GM19099 (cell line): ENCODE measurements around the gene SLC2A4RG.

Experiments used
- POLR2A ChIP-seq: IDR thresholded peaks from 3 replicates; pipeline ENCODE4 v1.6.1; 2011; ENCODE audit warnings: low read depth; ENCODE audit not compliant: insufficient read length; ENCODE audit errors: extremely low read depth

Gene SLC2A4RG

DNA sequence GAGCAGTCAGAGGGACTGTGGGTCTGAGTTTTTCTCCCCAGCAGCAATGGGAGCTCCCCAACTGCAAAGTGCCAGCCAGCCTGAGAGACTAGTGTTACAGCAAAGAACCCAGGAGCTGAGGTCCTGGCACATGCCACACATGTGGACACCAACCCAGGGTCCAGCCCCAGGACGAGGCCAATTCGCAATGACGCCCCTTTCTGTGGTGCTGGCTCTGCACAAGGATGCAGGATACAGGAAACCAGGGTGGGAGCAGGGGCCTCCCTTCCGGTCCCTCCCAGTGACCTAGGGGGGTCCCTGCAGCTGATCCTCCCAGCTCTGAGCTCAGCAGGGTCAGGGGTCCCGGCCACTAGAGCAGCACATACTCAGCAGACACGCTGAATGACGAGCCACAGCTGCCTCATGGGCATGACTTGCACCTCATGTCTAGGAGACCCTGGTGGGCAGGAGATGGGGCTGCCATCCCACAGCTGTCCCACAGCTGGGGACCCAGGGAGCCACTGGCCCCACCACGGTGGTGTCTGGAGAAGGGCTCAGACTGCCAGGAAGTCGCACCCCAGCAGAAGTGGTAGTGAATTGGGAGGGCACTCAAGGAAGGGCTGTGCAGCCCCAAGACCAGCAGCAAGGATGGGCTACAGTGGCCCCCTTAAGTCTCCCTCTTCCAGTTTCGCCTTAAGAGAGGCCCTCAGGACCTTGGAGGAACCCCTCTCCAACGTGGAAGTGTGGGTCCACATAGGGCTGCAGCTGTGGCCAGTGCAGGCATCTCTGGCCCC is 35.4 kb upstream of the SLC2A4RG start:
- no peak for TF ChIP-seq POLR2A

GRCh38 chr20:63704749-63705117 is 34.8 kb upstream of the SLC2A4RG start:
- TF ChIP-seq POLR2A: no peak

- TF ChIP-seq POLR2A: no peak
Measured at GRCh38 chr20:63705232-63706026, 34.1 kb upstream of the SLC2A4RG start.

GRCh38 chr20:63706027-63706695 is 33.4 kb upstream of the SLC2A4RG start:
- TF ChIP-seq POLR2A: no peak

GRCh38 chr20:63706852-63707557 is 32.6 kb upstream of the SLC2A4RG start:
- TF ChIP-seq POLR2A: no peak

GRCh38 chr20:63707558-63708300 is 31.8 kb upstream of the SLC2A4RG start, which contains the start of the genes ARFRP1 and ZGPAT:
Gene ARFRP1, minus strand, starts transcription at chr20:63707976. Its CDS starts 885 bp downstream, at chr20:63707091.
Gene ZGPAT, plus strand, starts transcription at chr20:63708039. Its CDS starts 542 bp downstream, at chr20:63708581.
- TF ChIP-seq POLR2A: peak; percentile 70

- TF ChIP-seq POLR2A: no peak
Measured at GRCh38 chr20:63708301-63709148, 31.1 kb upstream of the SLC2A4RG start.

- no peak for TF ChIP-seq POLR2A
Measured at GRCh38 chr20:63709149-63709527, 30.4 kb upstream of the SLC2A4RG start.

GRCh38 chr20:63711085-63711645 is 28.4 kb upstream of the SLC2A4RG start:
- TF ChIP-seq POLR2A: no peak

DNA sequence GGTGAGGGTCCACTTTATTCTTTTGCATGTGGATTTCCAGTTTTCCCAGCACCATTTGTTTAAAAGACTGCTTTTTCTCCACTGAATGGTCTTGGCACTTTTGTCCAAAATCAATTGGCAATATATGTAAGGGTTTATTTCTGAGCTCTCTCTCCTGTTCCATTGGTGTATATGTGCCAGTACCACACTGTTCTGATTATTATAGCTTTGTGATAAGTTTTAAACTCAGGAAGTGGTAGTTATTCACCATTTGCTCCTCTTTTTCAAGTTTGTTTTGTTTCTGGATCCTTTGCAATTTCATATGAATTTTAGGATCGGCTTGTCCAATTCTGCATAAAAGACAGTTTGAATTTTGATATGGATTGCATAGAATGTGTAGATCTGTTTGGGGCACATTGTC is 27.4 kb upstream of the SLC2A4RG start:
- no peak for TF ChIP-seq POLR2A

DNA sequence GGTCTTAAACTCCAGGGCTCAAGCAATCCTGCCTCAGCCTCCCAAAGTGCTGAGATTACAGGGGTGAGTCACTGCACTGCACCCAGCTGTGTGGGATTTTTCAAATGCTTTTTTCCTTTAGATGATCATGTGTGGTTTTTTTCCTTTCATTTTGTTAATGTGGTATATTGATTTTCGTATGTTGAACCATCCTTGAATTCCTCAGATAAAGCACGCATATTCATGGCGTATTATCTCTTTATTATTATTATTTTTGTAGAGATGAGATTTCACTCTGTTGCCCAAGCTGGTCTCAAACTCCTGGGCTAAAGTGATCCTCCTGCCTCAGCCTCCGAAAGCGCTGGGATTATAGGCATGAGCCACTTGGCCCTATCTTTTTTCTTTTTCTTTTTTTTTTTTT is 24.7 kb upstream of the SLC2A4RG start:
- TF ChIP-seq POLR2A: no peak

GRCh38 chr20:63718996-63719395 is 20.6 kb upstream of the SLC2A4RG start:
- TF ChIP-seq POLR2A: no peak

DNA sequence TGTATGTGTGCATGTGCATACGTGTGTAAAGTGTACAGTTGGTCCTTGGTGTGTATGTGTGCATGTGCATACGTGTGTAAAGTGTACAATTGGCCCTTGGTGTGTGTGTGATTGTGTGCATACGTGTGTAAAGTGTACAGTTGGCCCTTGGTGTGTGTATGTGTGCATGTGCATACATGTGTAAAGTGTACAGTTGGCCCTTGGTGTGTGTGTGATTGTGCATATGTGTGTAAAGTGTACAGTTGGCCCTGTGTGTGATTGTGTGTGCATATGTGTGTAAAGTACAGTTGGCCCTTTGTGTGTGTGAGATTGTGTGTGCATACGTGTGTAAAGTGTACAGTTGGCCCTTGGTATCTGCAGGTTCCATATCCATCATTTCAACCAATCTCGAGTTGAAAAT is 8.2 kb upstream of the SLC2A4RG start:
- no peak for TF ChIP-seq POLR2A
